C4-2B (cell line): Measurements from ENCODE around the gene ENOSF1.

Experiments
- ZFX ChIP-seq: fragments of 450-650 bp; IDR thresholded peaks from 2 replicates; pipeline ENCODE4 v1.6.1; 2017
- TF ChIP-seq, protein P1 (sequence below): fragments of 450-650 bp; conservative IDR thresholded peaks from 2 replicates; pipeline ENCODE4 v1.5.1; 2017; ENCODE audit warnings: mild to moderate bottlenecking

DNA sequence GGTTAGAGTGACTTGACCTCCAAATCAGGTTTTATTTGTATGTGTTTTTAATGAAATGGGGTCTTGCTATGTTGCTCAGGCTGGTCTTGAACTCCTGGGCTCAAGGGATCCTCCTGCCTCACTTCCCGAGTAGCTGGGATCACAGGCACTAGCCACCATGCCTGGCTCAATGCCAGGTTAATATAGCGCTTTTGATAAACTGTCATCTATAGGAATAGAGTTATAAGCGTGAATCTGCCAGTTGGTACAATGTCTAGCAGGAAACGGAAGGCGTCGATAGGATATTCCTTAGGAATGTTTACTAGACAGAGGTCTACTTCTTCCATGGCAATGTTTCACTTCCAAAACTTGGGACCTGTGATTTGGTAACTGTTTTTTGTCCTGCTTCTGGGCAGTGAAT, 90.1 kb downstream of the ENOSF1 start:
- TF ChIP-seq, protein P1, sequence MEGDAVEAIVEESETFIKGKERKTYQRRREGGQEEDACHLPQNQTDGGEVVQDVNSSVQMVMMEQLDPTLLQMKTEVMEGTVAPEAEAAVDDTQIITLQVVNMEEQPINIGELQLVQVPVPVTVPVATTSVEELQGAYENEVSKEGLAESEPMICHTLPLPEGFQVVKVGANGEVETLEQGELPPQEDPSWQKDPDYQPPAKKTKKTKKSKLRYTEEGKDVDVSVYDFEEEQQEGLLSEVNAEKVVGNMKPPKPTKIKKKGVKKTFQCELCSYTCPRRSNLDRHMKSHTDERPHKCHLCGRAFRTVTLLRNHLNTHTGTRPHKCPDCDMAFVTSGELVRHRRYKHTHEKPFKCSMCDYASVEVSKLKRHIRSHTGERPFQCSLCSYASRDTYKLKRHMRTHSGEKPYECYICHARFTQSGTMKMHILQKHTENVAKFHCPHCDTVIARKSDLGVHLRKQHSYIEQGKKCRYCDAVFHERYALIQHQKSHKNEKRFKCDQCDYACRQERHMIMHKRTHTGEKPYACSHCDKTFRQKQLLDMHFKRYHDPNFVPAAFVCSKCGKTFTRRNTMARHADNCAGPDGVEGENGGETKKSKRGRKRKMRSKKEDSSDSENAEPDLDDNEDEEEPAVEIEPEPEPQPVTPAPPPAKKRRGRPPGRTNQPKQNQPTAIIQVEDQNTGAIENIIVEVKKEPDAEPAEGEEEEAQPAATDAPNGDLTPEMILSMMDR: no peak
- TF ChIP-seq ZFX: no peak
